IMR-90 (cell line): ENCODE data around the gene SUGCT. TPM values are rescaled to one million over a fixed set of nuclear protein-coding genes. Genes with fewer than 3 reads are reported as not detected.

Experiments
- ATAC-seq: fragments of 200-7000 bp; cut with Tn5 transposase; 2 replicates; pipeline ENCODE4 v1.9.1; 2020; ENCODE audit warnings: low read depth, mild to moderate bottlenecking, moderate library complexity
- BruUV-seq: library from RNA; stranded (reverse); fragments of 400-500 nt; replicated peaks from 2 replicates; lab custom pipeline; 2021; lab: Mats Ljungman, UMichigan
- CTCF ChIA-PET: fragments of 300-600 bp; formaldehyde crosslinking; extraction: SDS; loops from one replicate; lab custom pipeline; 2021; ENCODE audit warnings: antibody characterized with exemption; lab: Yijun Ruan, JAX
- POLR2A ChIA-PET: fragments of 300-600 bp; sonication (Branson Sonifier 250); formaldehyde crosslinking; loops from one replicate; lab custom pipeline; 2022; ENCODE audit warnings: antibody characterized with exemption; ENCODE audit not compliant: unreplicated experiment; lab: Charles Lee
- DNase-seq: peaks from one replicate; pipeline ENCODE4 v3.0.0; 2013
- H2AFZ ChIP-seq: replicated peaks from 2 replicates; pipeline ENCODE3; 2013; ENCODE audit warnings: low read length, mild to moderate bottlenecking; ENCODE audit not compliant: poor library complexity
- H2AK5ac ChIP-seq: 2 replicates; pipeline ENCODE4 v1.6.1; 2013; ENCODE audit warnings: low read depth, low read length, inconsistent platforms
- H2AK9ac ChIP-seq: replicated peaks from 2 replicates; pipeline ENCODE3; 2013; ENCODE audit warnings: mild to moderate bottlenecking, low read depth, low read length, moderate library complexity; ENCODE audit not compliant: poor library complexity
- H2BK120ac ChIP-seq: 2 replicates; pipeline ENCODE4 v1.6.1; 2013; ENCODE audit warnings: low read depth, low read length, inconsistent platforms
- H2BK15ac ChIP-seq: 3 replicates; pipeline ENCODE4 v1.6.1; 2013; ENCODE audit warnings: low read depth, low read length, inconsistent platforms
- H2BK20ac ChIP-seq: 2 replicates; pipeline ENCODE4 v1.6.1; 2013; ENCODE audit warnings: low read depth, mild to moderate bottlenecking, inconsistent platforms, low read length, moderate library complexity
- H2BK5ac ChIP-seq: 2 replicates; pipeline ENCODE4 v1.6.1; 2013; ENCODE audit warnings: mild to moderate bottlenecking, low read depth, low read length, inconsistent platforms; ENCODE audit not compliant: poor library complexity, severe bottlenecking
- H3K14ac ChIP-seq: replicated peaks from 2 replicates; pipeline ENCODE4 v1.6.1; 2013; ENCODE audit warnings: low read depth, low read length, inconsistent platforms
- H3K18ac ChIP-seq: 2 replicates; pipeline ENCODE4 v1.6.1; 2013; ENCODE audit warnings: low read depth, low read length, control low read depth
- H3K23ac ChIP-seq: 2 replicates; pipeline ENCODE4 v1.6.1; 2013; ENCODE audit warnings: low read depth, low read length, inconsistent platforms
- H3K27ac ChIP-seq: 2 replicates; pipeline ENCODE4 v1.5.1; 2013; ENCODE audit warnings: mild to moderate bottlenecking, control low read depth, low read length; ENCODE audit not compliant: insufficient read depth
- H3K27me3 ChIP-seq: 2 replicates; pipeline ENCODE4 v1.6.1; 2013; ENCODE audit warnings: low read length; ENCODE audit not compliant: control insufficient read depth, insufficient read depth
- H3K36me3 ChIP-seq: 2 replicates; pipeline ENCODE4 v1.6.1; 2013; ENCODE audit warnings: low read length, mixed read lengths; ENCODE audit not compliant: control insufficient read depth, insufficient read depth
- H3K4ac ChIP-seq: 2 replicates; pipeline ENCODE4 v1.6.1; 2013; ENCODE audit warnings: low read depth, low read length, inconsistent platforms
- H3K4me1 ChIP-seq: 2 replicates; pipeline ENCODE4 v1.6.1; 2013; ENCODE audit warnings: low read length, mixed read lengths; ENCODE audit not compliant: control insufficient read depth, insufficient read depth
- H3K4me2 ChIP-seq: 2 replicates; pipeline ENCODE4 v1.6.1; 2013; ENCODE audit warnings: low read depth, mild to moderate bottlenecking, control low read depth, low read length, moderate library complexity
- H3K4me3 ChIP-seq: 2 replicates; pipeline ENCODE4 v1.5.1; 2013; ENCODE audit warnings: low read depth, mild to moderate bottlenecking, control low read depth, low read length, moderate library complexity; ENCODE audit not compliant: insufficient read depth
- H3K56ac ChIP-seq: 2 replicates; pipeline ENCODE4 v1.6.1; 2013; ENCODE audit warnings: low read length, inconsistent platforms; ENCODE audit not compliant: insufficient read depth; ENCODE audit errors: extremely low read depth
- H3K79me1 ChIP-seq, 2 experiments: 2 replicates each; pipeline ENCODE4 v1.6.1; 2013; ENCODE audit warnings: low read length in 2 of 2, inconsistent platforms in 1 of 2, low read depth in 1 of 2
- H3K9ac ChIP-seq: 2 replicates; pipeline ENCODE4 v1.6.1; 2013; ENCODE audit warnings: low read depth, low read length, control low read depth
- H3K9me1 ChIP-seq: 2 replicates; pipeline ENCODE4 v1.6.1; 2013; ENCODE audit warnings: low read length, inconsistent platforms; ENCODE audit not compliant: insufficient read depth
- H3K9me3 ChIP-seq: 2 replicates; pipeline ENCODE4 v1.6.1; 2013; ENCODE audit warnings: low read length; ENCODE audit not compliant: control insufficient read depth, insufficient read depth
- H4K20me1 ChIP-seq: 2 replicates; pipeline ENCODE4 v1.6.1; 2013; ENCODE audit warnings: low read length, inconsistent platforms; ENCODE audit not compliant: insufficient read depth
- H4K5ac ChIP-seq: 2 replicates; pipeline ENCODE4 v1.6.1; 2013; ENCODE audit warnings: mild to moderate bottlenecking, low read depth, low read length, control low read depth
- H4K8ac ChIP-seq, 2 experiments: 2 replicates each; pipeline ENCODE4 v1.6.1; 2013; ENCODE audit warnings: low read depth in 2 of 2, low read length in 2 of 2, control low read depth in 1 of 2, inconsistent platforms in 1 of 2
- H4K91ac ChIP-seq: 2 replicates; pipeline ENCODE4 v1.6.1; 2013; ENCODE audit warnings: low read depth, low read length, inconsistent platforms; ENCODE audit not compliant: insufficient read depth
- BHLHE40 ChIP-seq: fragments of 150-350 bp; IDR thresholded peaks from 2 replicates; pipeline ENCODE4 v1.6.1; 2016; ENCODE audit warnings: mild to moderate bottlenecking, low read depth, low read length
- CEBPB ChIP-seq: IDR thresholded peaks from 2 replicates; pipeline ENCODE4 v1.6.1; 2012; ENCODE audit warnings: low read depth, low read length, improper control_type of control experiment
- CHD1 ChIP-seq: IDR thresholded peaks from 2 replicates; pipeline ENCODE4 v1.6.1; 2012; ENCODE audit warnings: low read depth, low read length, improper control_type of control experiment
- CTCF ChIP-seq: conservative IDR thresholded peaks from 2 replicates; pipeline ENCODE4 v1.5.1; 2012; ENCODE audit warnings: mild to moderate bottlenecking, low read depth, low read length, improper control_type of control experiment
- FOS ChIP-seq: fragments of 150-350 bp; IDR thresholded peaks from 2 replicates; pipeline ENCODE4 v1.6.1; 2016; ENCODE audit warnings: low read depth, low read length
- MAFK ChIP-seq: IDR thresholded peaks from 2 replicates; pipeline ENCODE4 v1.6.1; 2012; ENCODE audit warnings: low read depth, low read length, improper control_type of control experiment
- MAZ ChIP-seq: IDR thresholded peaks from 2 replicates; pipeline ENCODE4 v1.6.1; 2012; ENCODE audit warnings: low read depth, mild to moderate bottlenecking, low read length, improper control_type of control experiment, moderate library complexity, borderline replicate concordance
- RAD21 ChIP-seq: IDR thresholded peaks from 2 replicates; pipeline ENCODE4 v1.6.1; 2012; ENCODE audit warnings: low read length, improper control_type of control experiment
- SMC3 ChIP-seq: fragments of 150-350 bp; IDR thresholded peaks from 2 replicates; pipeline ENCODE4 v1.6.1; 2016; ENCODE audit warnings: low read depth, mild to moderate bottlenecking, antibody characterized with exemption, low read length, moderate library complexity
- WGBS, 2 experiments: methylation state at CpG; one replicate each; pipeline versions ENCODE4 v1.1.5 to v1.1.7; 2013; ENCODE audit warnings: missing lambda C conversion rate in 2 of 2; ENCODE audit not compliant: insufficient read length in 1 of 2; ENCODE audit errors: extremely low coverage in 2 of 2; 5-methylcytosine and 5-hydroxymethylcytosine counted together
- dilution Hi-C: fragments of 300-500 bp; cut with HindIII; formaldehyde crosslinking; loops from one replicate; pipeline ENCODE4 v1.14.3; 2018; ENCODE audit warnings: low sequenced_read_pairs; ENCODE audit not compliant: unreplicated experiment
- in situ Hi-C: fragments of 300-500 bp; cut with MboI; formaldehyde crosslinking; loops from 3 replicates; pipeline ENCODE4 v1.14.3; 2019; ENCODE audit warnings: low sequenced_read_pairs, inconsistent platforms, mixed read lengths
- intact Hi-C: fragments of 100-400 bp; cut with micrococcal nuclease; formaldehyde crosslinking; loops from 2 replicates; pipeline ENCODE4 v1.10.0; 2022
- polyA plus RNA-seq, 3 experiments: library from polyadenylated mRNA; depleted of rRNA; stranded (reverse); fragments of >200 nt; gene quantifications; 2 replicates each; pipeline ENCODE4 v1.2.3, GENCODE V29; 2012; ENCODE audit warnings: low replicate concordance in 1 of 3
- total RNA-seq: library from RNA; depleted of rRNA; stranded (reverse); fragments of >200 nt; gene quantifications from 2 replicates; pipeline ENCODE4 v1.2.3, GENCODE V29; 2012

Gene SUGCT
- total and polyA plus RNA-seq, 2 of the 4 experiments (the other 2 are of a cell fraction): 5.9 to 8.3 TPM

GRCh38 chr7:40676221-40676620, 541.4 kb downstream of the SUGCT start:
- no peaks in the 10 kb centered on the region for H3K36me3 ChIP-seq
- no peaks in the 10 kb centered on the region for H3K9me1 ChIP-seq
- H3K9ac ChIP-seq: no peak overlapping the region
- no TSS peak for BruUV-seq
- whole genome bisulfite sequencing, 2 experiments: no CpG with 5 or more reads among the region's 6 CpGs
- dilution Hi-C loops (no loop called here), intact Hi-C loops (no loop called here), in situ Hi-C loops (no loop called here)
- ChIA-PET CTCF (no interaction called here), POLR2A (no interaction called here)
- H4K20me1 ChIP-seq: no peaks in the 10 kb centered on the region
- no peak overlapping the region for H2BK5ac ChIP-seq
- no peak overlapping the region for H3K23ac ChIP-seq
- no peaks in the 10 kb centered on the region for H3K27me3 ChIP-seq
- H4K8ac ChIP-seq: no peak overlapping the region
- H2BK15ac ChIP-seq: no peak overlapping the region
- no peak overlapping the region for H2BK120ac ChIP-seq
- H3K56ac ChIP-seq: no peak overlapping the region
- no peak for TF ChIP-seq FOS
- TF ChIP-seq MAZ: no peak
- no peak for TF ChIP-seq SMC3
- no peak for TF ChIP-seq CHD1
- no peak for TF ChIP-seq CEBPB
- no peak for TF ChIP-seq CTCF
- TF ChIP-seq RAD21: no peak
- no peak for TF ChIP-seq MAFK
- TF ChIP-seq BHLHE40: no peak
- H3K9me3 ChIP-seq: no peaks in the 10 kb centered on the region
- no peak overlapping the region for H3K4ac ChIP-seq
- H3K14ac ChIP-seq: no peak overlapping the region
- no peaks in the 10 kb centered on the region for H3K79me1 ChIP-seq
- no peak overlapping the region for H2BK20ac ChIP-seq
- H3K27ac ChIP-seq: no peak overlapping the region
- no peaks in the 10 kb centered on the region for H3K4me1 ChIP-seq
- H3K18ac ChIP-seq: no peak overlapping the region
- ATAC-seq: no peak
- H4K91ac ChIP-seq: no peak overlapping the region
- no peak for DNase-seq
- no peak overlapping the region for H2AK5ac ChIP-seq
- no peak overlapping the region for H4K5ac ChIP-seq
- no peak overlapping the region for H2AK9ac ChIP-seq
- no peak overlapping the region for H3K4me3 ChIP-seq
- H2AFZ ChIP-seq: no peak overlapping the region
- no peak overlapping the region for H3K4me2 ChIP-seq
